ENCODE measurements around the gene SIRPD. TPM values are rescaled to one million over a fixed set of nuclear protein-coding genes. Genes with fewer than 3 reads are reported as not detected.

Gene SIRPD
- total RNA-seq, 1 donor from 2014 or later = not detected

- DNase-seq (ENCODE audit: low read depth) = no peak
These were observed 18.9 kb downstream of the SIRPD start for GRCh38 chr20:1538655-1539054.

- DNase-seq (ENCODE audit: low read depth) = no peak
These were observed 19.8 kb downstream of the SIRPD start for GRCh38 chr20:1537731-1538058.

DNA sequence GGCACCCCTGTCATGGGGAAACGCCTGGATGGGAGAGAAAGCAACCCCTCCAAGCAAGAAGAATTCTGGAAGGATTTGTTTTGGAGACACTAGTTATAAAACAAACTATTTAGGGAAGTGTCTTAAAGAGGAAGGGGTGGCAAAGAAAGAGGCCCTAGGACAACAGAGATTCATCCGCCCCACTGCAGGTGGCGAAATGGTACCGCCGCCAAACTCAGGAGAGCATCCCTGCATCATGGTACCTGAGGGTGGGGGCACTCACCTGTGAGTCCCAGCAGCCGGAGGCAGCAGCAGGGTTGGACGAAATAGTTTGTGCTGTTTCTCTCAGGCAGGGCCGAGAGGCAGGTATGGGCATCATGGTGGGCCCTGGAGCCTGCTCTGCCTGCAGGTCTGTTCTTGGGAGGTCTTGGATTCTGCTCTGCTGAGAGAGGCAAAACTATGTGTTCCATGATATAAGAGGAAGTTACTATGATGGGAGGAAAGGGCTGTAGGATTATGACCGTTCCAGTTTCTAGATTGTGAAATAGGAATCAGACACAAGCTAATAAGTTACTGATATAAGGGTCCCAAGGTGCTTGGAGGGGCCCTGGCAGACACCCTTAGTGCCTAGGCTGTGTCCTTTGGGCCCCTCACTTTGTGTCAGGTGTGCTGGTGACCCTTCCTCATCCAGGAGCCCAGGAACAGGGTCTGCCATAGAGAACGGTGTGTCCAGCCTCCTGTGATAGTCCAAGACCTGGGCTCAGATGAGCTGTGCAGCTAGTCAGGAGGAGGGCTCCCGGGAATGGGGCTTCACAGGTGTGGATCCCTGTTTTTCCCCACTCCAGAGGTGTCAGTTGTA, 20.4 kb downstream of the SIRPD start:
- no peak for DNase-seq (ENCODE audit: low read depth)

DNA sequence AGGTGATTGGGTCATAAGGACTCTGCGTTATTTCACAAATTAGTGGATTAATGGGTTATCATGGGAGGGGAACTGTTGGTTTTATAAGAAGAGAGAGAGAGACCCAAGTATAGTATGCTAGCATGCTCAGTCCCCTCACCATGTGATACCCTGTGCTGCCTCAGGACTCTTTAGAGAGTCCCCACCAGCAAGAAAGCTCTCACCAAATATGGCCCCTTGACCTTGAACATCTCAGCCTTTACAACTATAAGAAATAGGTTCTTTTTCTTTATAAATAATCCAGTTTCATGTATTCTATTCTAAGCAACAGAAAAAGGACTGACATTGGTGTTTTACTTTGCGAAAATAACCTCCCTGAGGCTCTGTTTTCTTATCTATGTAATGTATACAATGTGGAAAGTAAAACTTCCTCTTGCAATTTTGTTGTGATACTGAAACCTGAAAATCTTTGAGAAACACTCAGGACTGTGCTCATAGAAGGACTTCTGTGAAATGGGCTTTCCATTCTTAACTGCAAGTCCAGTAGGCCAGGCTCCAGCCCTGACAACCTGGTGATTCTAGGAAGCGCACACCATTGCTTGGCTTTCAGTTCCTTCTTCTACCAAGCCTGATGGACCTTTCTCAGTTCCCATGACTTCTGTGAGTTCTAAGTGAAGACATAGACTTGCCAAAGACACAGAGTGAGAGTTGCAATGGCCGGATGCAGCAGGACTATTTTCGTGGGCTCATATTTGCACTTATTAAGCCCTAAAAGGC, 21.9 kb downstream of the SIRPD start:
- DNase-seq (ENCODE audit: low read depth) = no peak

DNA sequence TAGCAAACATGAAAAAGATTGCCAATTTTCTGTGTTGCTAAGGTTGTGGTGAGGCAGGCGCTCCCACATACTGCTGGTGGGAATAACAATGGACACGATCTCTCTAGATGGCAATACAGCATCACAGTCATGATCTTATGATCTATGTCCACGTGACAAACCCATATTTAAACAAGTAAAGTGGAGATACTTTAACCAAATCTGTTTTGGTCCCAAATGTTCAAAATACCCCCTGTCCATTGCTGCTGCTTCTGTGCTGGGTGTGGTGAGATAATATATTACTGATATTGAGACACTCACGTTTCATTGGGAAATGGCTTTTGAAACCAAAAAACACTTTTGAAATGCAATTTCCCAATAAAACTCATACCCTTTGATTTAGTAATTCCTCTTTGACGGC, 23.0 kb downstream of the SIRPD start:
- no peak for DNase-seq (ENCODE audit: low read depth)

- no peak for DNase-seq (ENCODE audit: low read depth)
These were observed 24.4 kb downstream of the SIRPD start for GRCh38 chr20:1533059-1533458.

- DNase-seq (ENCODE audit: low read depth) = no peak
These were observed 28.7 kb downstream of the SIRPD start for GRCh38 chr20:1528811-1529210.

DNA sequence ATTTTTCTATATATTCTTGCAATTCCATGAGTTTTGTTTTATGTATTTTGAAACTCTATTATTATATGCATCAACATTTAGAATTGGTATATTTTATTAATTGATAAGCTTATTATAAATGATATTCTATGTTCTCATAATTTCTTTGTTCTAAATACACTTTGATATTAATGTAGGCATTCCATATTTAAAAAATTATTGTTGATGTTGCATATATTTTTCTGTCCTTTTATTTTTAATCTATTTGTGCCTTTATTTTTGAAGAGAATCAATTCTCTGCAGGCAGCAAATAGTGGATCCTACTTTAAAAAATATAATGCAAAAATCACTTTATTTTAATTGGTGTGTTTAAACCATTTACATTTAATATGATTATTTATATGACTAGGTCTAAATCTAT, 29.6 kb downstream of the SIRPD start:
- DNase-seq (ENCODE audit: low read depth) = no peak

GRCh38 chr20:1526896-1527295, 30.6 kb downstream of the SIRPD start:
- peak; percentile 3 for DNase-seq (ENCODE audit: low read depth)

DNA sequence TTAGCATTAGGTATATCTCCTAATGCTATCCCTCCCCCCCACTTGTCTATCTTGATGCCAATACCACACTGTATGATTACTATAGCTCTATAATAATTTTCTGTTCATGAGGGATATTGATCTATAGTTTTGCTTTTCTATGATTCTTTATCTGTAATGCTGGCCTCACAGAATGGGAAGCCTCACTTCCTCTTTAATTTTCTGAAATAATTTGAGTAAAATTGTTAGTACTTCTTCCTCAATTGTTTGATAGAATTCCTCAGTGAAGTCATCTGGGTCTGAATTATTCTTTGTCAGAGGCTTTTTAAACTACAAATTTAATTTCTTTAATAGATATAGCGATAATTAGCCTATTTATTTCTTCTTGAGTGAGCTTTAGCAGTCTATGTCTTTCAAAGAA, 31.2 kb downstream of the SIRPD start:
- no peak for DNase-seq (ENCODE audit: low read depth)

DNA sequence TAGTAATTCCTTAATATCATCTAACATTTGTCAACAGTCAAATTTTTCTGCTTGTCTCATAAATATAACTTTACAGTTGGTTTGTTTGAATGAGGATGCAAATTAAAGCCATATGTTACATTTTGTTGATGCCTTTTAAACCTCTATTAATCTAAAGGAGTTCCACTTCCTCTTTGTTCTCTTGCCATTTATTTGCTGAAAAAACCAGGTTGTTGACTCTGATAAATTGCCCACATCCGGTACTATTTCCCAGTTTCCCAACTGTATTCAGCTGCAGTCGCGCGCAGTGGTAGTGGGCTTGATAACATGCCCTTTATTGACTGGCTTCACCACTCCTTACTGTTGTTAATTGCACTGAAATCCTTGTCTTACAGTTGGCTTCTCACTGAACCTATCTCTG, 33.5 kb downstream of the SIRPD start:
- no peak for DNase-seq (ENCODE audit: low read depth)

GRCh38 chr20:1517010-1517409, 40.5 kb downstream of the SIRPD start:
- no peak for DNase-seq (ENCODE audit: low read depth)

DNA sequence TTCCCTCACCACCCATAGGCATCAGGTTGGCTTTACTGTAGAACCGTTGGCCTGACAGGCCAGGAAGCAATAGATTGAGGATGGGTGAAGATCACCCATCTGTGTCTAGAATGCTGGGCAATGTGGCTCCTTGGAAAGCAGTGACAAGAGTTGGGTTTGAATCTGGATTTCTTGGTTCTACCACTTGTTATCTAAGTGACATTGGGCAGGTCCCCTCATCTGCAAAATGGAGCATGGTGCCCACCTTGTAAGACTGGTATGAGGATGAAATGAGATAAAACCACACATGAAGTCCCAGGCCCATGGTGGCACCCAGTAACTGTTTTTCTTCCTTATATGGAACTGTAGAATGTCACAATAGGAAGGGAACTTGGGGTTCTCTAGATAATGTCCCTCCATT, 43.7 kb downstream of the SIRPD start:
- DNase-seq (ENCODE audit: low read depth) = no peak

- peak; percentile 40 for DNase-seq (ENCODE audit: low read depth)
These were observed 48.3 kb downstream of the SIRPD start for GRCh38 chr20:1509237-1509636.

- no peak for DNase-seq (ENCODE audit: low read depth)
These were observed 48.9 kb downstream of the SIRPD start for GRCh38 chr20:1508574-1508973.

GRCh38 chr20:1507276-1507675, 50.2 kb downstream of the SIRPD start:
- DNase-seq (ENCODE audit: low read depth) = no peak

GRCh38 chr20:1505871-1506270, 51.6 kb downstream of the SIRPD start:
- no peak for DNase-seq (ENCODE audit: low read depth)

DNA sequence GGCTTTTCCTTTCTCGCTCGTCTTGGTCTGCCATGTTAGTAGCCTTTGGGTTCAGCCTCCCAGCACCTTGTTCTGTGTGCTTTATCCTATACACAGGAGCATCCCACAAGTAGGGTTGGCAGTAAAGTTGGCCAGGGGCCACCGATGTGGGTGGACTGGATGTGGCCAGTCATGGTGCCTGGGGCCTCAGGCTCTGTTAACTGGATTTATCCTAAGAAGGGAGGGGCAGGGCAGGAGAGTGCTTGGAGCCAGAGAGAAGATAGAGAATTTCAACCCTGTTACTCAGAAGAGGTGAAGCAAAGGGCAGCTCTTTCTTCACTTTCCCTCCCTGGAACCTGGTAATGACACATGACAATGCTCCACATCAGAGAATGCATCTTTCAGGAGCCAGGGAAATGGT, 52.1 kb downstream of the SIRPD start:
- no peak for DNase-seq (ENCODE audit: low read depth)

- peak; percentile 84 for DNase-seq (ENCODE audit: low read depth)
These were observed 53.8 kb downstream of the SIRPD start for GRCh38 chr20:1503564-1504227.

GRCh38 chr20:1500496-1500895, 57.0 kb downstream of the SIRPD start:
- DNase-seq (ENCODE audit: low read depth) = no peak

GRCh38 chr20:1499528-1500420, 57.7 kb downstream of the SIRPD start:
- no peak for DNase-seq (ENCODE audit: low read depth)

Measured in myocyte (in vitro differentiated cells).